ENCODE results near the gene NCOA1. TPM values are rescaled to one million over a fixed set of nuclear protein-coding genes. Genes with fewer than 3 reads are reported as not detected.

Gene NCOA1
- total RNA-seq, 1 experiment from 2014 or later: 24.6 TPM

- intact Hi-C loops (cut with micrococcal nuclease; ENCODE audit: unreplicated experiment) (no loop called here), in situ Hi-C loops (cut with HindIII; ENCODE audit: low pct_unique_long_range_greater_than_20kb, low sequenced_read_pairs) (no loop called here)
- POLR2A ChIA-PET: interaction anchor here (0.6 kb wide), 1 partner anchor 83 kb away, joined by 4 read pairs; no protein-coding TSS in a partner anchor
Observed at GRCh38 chr2:24492421-24493279, 1.6 kb downstream of the NCOA1 start.

DNA sequence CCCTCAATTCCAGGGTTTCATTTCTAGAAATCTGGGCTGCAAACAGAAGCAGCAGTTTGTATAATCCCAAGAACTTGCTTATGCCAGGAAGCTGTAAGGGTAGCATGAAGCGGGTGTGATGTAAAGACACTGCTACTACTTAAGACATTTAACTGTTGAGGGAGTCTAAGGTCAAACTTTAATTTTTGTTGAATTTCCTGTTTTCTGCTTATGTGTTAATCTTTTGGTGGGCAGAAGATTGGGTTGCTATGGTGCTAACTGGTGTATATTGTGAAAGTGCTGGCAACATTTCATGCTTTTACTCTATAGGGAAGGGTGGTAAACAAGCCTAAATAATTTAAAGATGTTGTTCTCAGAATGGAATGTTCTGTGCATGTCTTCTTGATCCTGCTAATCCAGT lies 2.7 kb downstream of the NCOA1 start:
- TF ChIP-seq SIN3A (IDR thresholded peaks at IDR 0.05; ENCODE audit: borderline replicate concordance, insufficient read depth, low read depth, low read length) (no peak), TCF7L2 (IDR thresholded peaks at IDR 0.05; ENCODE audit: low read depth, low read length) (no peak), CTCF (IDR thresholded peaks at IDR 0.05) (no peak), POLR2AphosphoS5 (IDR thresholded peaks at IDR 0.05; ENCODE audit: low read depth, low read length) (no peak)
- TF ChIP-seq, protein P1, sequence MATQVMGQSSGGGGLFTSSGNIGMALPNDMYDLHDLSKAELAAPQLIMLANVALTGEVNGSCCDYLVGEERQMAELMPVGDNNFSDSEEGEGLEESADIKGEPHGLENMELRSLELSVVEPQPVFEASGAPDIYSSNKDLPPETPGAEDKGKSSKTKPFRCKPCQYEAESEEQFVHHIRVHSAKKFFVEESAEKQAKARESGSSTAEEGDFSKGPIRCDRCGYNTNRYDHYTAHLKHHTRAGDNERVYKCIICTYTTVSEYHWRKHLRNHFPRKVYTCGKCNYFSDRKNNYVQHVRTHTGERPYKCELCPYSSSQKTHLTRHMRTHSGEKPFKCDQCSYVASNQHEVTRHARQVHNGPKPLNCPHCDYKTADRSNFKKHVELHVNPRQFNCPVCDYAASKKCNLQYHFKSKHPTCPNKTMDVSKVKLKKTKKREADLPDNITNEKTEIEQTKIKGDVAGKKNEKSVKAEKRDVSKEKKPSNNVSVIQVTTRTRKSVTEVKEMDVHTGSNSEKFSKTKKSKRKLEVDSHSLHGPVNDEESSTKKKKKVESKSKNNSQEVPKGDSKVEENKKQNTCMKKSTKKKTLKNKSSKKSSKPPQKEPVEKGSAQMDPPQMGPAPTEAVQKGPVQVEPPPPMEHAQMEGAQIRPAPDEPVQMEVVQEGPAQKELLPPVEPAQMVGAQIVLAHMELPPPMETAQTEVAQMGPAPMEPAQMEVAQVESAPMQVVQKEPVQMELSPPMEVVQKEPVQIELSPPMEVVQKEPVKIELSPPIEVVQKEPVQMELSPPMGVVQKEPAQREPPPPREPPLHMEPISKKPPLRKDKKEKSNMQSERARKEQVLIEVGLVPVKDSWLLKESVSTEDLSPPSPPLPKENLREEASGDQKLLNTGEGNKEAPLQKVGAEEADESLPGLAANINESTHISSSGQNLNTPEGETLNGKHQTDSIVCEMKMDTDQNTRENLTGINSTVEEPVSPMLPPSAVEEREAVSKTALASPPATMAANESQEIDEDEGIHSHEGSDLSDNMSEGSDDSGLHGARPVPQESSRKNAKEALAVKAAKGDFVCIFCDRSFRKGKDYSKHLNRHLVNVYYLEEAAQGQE (IDR thresholded peaks at IDR 0.05; ENCODE audit: insufficient read depth in 1 of 2, low read depth in 2 of 2, low read length in 1 of 2): no peak
- ATAC-seq: no peak
- CTCF ChIA-PET: interaction anchor here (0.5 kb wide), 1 partner anchor 32 kb away, joined by 3 read pairs; no protein-coding TSS in a partner anchor
- no peak overlapping the region for H3K27ac ChIP-seq (ENCODE audit: low read length)
- H3K27me3 ChIP-seq (ENCODE audit: control insufficient read depth, insufficient read depth, low read length): no peaks in the 10 kb centered on the region
- BruUV-seq (replicated peaks): no TSS peak
- in situ Hi-C loops (cut with HindIII; ENCODE audit: low pct_unique_long_range_greater_than_20kb, low sequenced_read_pairs) (no loop called here), intact Hi-C loops (cut with micrococcal nuclease; ENCODE audit: unreplicated experiment) (no loop called here)
- H3K4me1 ChIP-seq (ENCODE audit: control insufficient read depth, insufficient read depth, low read length): peaks cover 33% of the 10 kb centered on the region
- H3K9me3 ChIP-seq (ENCODE audit: control insufficient read depth, insufficient read depth, low read depth, low read length): no peaks in the 10 kb centered on the region
- no peak overlapping the region for H3K4me3 ChIP-seq (ENCODE audit: low read depth in 2 of 2, low read length in 2 of 2)
- POLR2A ChIA-PET: no interaction called here
- H3K36me3 ChIP-seq (ENCODE audit: control insufficient read depth, insufficient read depth, low read length): no peaks in the 10 kb centered on the region; the same call in 1 of the 2 replicates
- DNase-seq (ENCODE audit: low read depth, low spot score): no peak

More at GRCh38 chr2:24492421-24493279, 1.6 kb downstream of the NCOA1 start:
- Histone ChIP-seq H3K9me3 (ENCODE audit: control insufficient read depth, insufficient read depth, low read depth, low read length) (no peaks in the 10 kb centered on the region), H3K27me3 (ENCODE audit: control insufficient read depth, insufficient read depth, low read length) (no peaks in the 10 kb centered on the region), H3K36me3 (ENCODE audit: control insufficient read depth, insufficient read depth, low read length) (no peaks in the 10 kb centered on the region; the same call in 1 of the 2 replicates), H3K27ac (ENCODE audit: low read length) (peak overlapping the region; percentile 62), H3K4me1 (ENCODE audit: control insufficient read depth, insufficient read depth, low read length) (peaks cover 33% of the 10 kb centered on the region), H3K4me3 (ENCODE audit: low read depth in 2 of 2, low read length in 2 of 2) (peak overlapping the region; percentile 66 to 69)
- DNase-seq (ENCODE audit: low read depth, low spot score) (no peak), ATAC-seq (0 out of 2 replicates have a peak, but pooled peaks have one; percentile 18)
- BruUV-seq (replicated peaks): no TSS peak
- TF ChIP-seq CTCF (IDR thresholded peaks at IDR 0.05) (no peak), TCF7L2 (IDR thresholded peaks at IDR 0.05; ENCODE audit: low read depth, low read length) (no peak), POLR2AphosphoS5 (IDR thresholded peaks at IDR 0.05; ENCODE audit: low read depth, low read length) (no peak), SIN3A (IDR thresholded peaks at IDR 0.05; ENCODE audit: borderline replicate concordance, insufficient read depth, low read depth, low read length) (no peak)
- TF ChIP-seq, protein P1 (IDR thresholded peaks at IDR 0.05; ENCODE audit: insufficient read depth in 1 of 2, low read depth in 2 of 2, low read length in 1 of 2): no peak
- CTCF ChIA-PET: no interaction called here

All from Panc1 (cell line).